ENCODE results near the gene UQCRH. TPM values are rescaled to one million over a fixed set of nuclear protein-coding genes. Genes with fewer than 3 reads are reported as not detected.

Gene UQCRH
- total and polyA plus RNA-seq, 2 of the 4 experiments (the other 2 are of a cell fraction): 347 to 736 TPM

- H4K5ac ChIP-seq (ENCODE audit: low read depth, low read length): no peak overlapping the region
- ATAC-seq (ENCODE audit: low read depth) (no peak), DNase-seq (no peak)
- no peak overlapping the region for H2BK20ac ChIP-seq (ENCODE audit: low read depth, low read length)
- no peak overlapping the region for H2BK5ac ChIP-seq (ENCODE audit: low read depth, low read length, poor library complexity, severe bottlenecking)
- intact Hi-C loops (cut with micrococcal nuclease): no loop called here
- H2BK15ac ChIP-seq (ENCODE audit: low read depth, low read length): no peak overlapping the region
- no peak overlapping the region for H3K27ac ChIP-seq (ENCODE audit: insufficient read depth, low read length)
- H3K18ac ChIP-seq (ENCODE audit: low read depth, low read length): no peak overlapping the region
- H3K23ac ChIP-seq (ENCODE audit: low read depth, low read length): no peak overlapping the region
- ChIA-PET CTCF (no interaction called here), POLR2A (ENCODE audit: unreplicated experiment) (no interaction called here)
- no peaks in the 10 kb centered on the region for H3K9me3 ChIP-seq (ENCODE audit: control insufficient read depth, insufficient read depth, low read length)
- no peak overlapping the region for H2AK9ac ChIP-seq (replicated peaks; ENCODE audit: low read depth, low read length, poor library complexity)
- no peak overlapping the region for H3K4me2 ChIP-seq (ENCODE audit: low read depth, low read length)
- H3K14ac ChIP-seq (replicated peaks; ENCODE audit: low read depth, low read length): no peak overlapping the region
- H4K91ac ChIP-seq (ENCODE audit: insufficient read depth, low read depth, low read length): no peak overlapping the region
- in situ Hi-C loops (cut with MboI; ENCODE audit: low sequenced_read_pairs): no loop called here
- 90% methylated on average over 3 of the region's 4 CpGs; no CpG with 5 or more reads in 1 of the 2 experiments for WGBS, 2 experiments (ENCODE audit: extremely low coverage in 2 of 2, insufficient read length in 1 of 2)
- no TSS peak for BruUV-seq (replicated peaks)
- no peak overlapping the region for H3K4me3 ChIP-seq (ENCODE audit: insufficient read depth, low read depth, low read length)
- H4K20me1 ChIP-seq (ENCODE audit: insufficient read depth, low read length): no peaks in the 10 kb centered on the region
- H4K8ac ChIP-seq (ENCODE audit: low read depth in 2 of 2, low read length in 2 of 2): no peak overlapping the region
- H2BK120ac ChIP-seq (ENCODE audit: low read depth, low read length): no peak overlapping the region
- H3K36me3 ChIP-seq (ENCODE audit: control insufficient read depth, insufficient read depth, low read length): peaks cover 20% of the 10 kb centered on the region
- H3K56ac ChIP-seq (ENCODE audit: extremely low read depth, insufficient read depth, low read length): no peak overlapping the region
- no peaks in the 10 kb centered on the region for H3K27me3 ChIP-seq (ENCODE audit: control insufficient read depth, insufficient read depth, low read length)
- peaks cover 7% of the 10 kb centered on the region; the same call in 1 of the 2 replicates for H3K9me1 ChIP-seq (ENCODE audit: insufficient read depth, low read length)
- H3K9ac ChIP-seq (ENCODE audit: low read depth, low read length): no peak overlapping the region
- H3K4me1 ChIP-seq (ENCODE audit: control insufficient read depth, insufficient read depth, low read length): peaks cover 4% of the 10 kb centered on the region
- dilution Hi-C loops (cut with HindIII; ENCODE audit: low sequenced_read_pairs, unreplicated experiment): no loop called here
- no peak overlapping the region for H2AFZ ChIP-seq (replicated peaks; ENCODE audit: low read length, poor library complexity)
- H2AK5ac ChIP-seq (ENCODE audit: low read depth, low read length): no peak overlapping the region
- no peak for TF ChIP-seq POLR2A (IDR thresholded peaks at IDR 0.05; ENCODE audit: low read depth, low read length)
- no peak for TF ChIP-seq CEBPB (IDR thresholded peaks at IDR 0.05; ENCODE audit: low read depth, low read length)
- TF ChIP-seq, protein P1, sequence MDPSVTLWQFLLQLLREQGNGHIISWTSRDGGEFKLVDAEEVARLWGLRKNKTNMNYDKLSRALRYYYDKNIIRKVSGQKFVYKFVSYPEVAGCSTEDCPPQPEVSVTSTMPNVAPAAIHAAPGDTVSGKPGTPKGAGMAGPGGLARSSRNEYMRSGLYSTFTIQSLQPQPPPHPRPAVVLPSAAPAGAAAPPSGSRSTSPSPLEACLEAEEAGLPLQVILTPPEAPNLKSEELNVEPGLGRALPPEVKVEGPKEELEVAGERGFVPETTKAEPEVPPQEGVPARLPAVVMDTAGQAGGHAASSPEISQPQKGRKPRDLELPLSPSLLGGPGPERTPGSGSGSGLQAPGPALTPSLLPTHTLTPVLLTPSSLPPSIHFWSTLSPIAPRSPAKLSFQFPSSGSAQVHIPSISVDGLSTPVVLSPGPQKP (IDR thresholded peaks at IDR 0.05; ENCODE audit: borderline replicate concordance, low read depth, low read length): no peak
- H3K79me1 ChIP-seq (ENCODE audit: low read depth in 1 of 2, low read length in 2 of 2): peaks cover 10 to 42% of the 10 kb centered on the region in 2 experiments
- H3K4ac ChIP-seq (ENCODE audit: low read depth, low read length): no peak overlapping the region
These were observed 39.8 kb downstream of the UQCRH start for GRCh38 chr1:46343351-46343695.

Data from IMR-90 (cell line).